Lower leg skin (tissue), 4 donors: ENCODE measurements around the gene EIF2B5. TPM values are rescaled to one million over a fixed set of nuclear protein-coding genes. Genes with fewer than 3 reads are reported as not detected.

Source experiments
- DNase-seq, 2 donors: peaks; one replicate each; pipeline ENCODE4 v3.0.0-alpha.2; 2019; ENCODE audit warnings: low spot score in 2 of 2
- H3K4me3 ChIP-seq: fragments of 200-600 bp; sonication (generic); 2 replicates; pipeline ENCODE4 v1.5.1; 2017; ENCODE audit warnings: mild to moderate bottlenecking, low read depth; ENCODE audit not compliant: poor library complexity, severe bottlenecking
- CTCF ChIP-seq, 3 donors: fragments of 450-650 bp; IDR thresholded peaks; one replicate each; pipeline ENCODE4 v1.5.1; 2016; ENCODE audit warnings: antibody characterized with exemption in 3 of 3, mild to moderate bottlenecking in 3 of 3, moderate library complexity in 2 of 3
- POLR2A ChIP-seq, 2 donors: fragments of 450-650 bp; IDR thresholded peaks; one replicate each; pipeline ENCODE4 v1.6.1; 2016 to 2017; ENCODE audit warnings: antibody characterized with exemption in 2 of 2, mild to moderate bottlenecking in 1 of 2, moderate library complexity in 1 of 2
- WGBS, 2 donors: methylation state at CpG; one replicate each; pipeline ENCODE4 v1.1.5; 2018; 5-methylcytosine and 5-hydroxymethylcytosine counted together
- intact Hi-C: fragments of 100-400 bp; cut with DNase I; formaldehyde crosslinking; loops from one replicate; pipeline ENCODE4 v1.15.0; 2023; ENCODE audit warnings: low total_unique reads
- total RNA-seq, 4 donors: library from RNA; depleted of rRNA; stranded (reverse); fragments of >200 nt; gene quantifications; one replicate each; pipeline ENCODE4 v1.1.0, GENCODE V29; 2016

Gene EIF2B5
- total RNA-seq, 4 donors from 2014 or later: 36.5 to 52.5 (median 40.1) TPM

DNA sequence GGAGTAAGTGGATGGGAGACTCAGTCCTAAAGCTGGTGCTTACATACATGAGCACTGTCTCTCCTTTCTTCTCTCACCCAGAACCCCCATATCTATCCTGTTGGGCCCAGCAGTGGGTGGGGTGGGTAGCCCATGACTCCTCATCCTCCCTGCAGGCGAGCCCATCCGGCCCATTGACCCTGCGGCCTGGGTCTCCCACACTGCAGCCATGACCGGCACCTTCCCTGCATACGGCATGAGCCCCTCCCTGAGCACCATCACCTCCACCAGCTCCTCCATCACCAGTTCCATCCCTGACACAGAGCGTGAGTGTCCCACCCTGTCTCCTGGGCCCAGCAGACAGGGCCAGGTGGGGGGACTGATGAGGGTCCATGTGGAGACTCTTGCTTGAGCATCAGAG is 31.5 kb downstream of the EIF2B5 start:
- no peak for DNase-seq
- H3K4me3 ChIP-seq: no peak overlapping the region
- TF ChIP-seq POLR2A (IDR thresholded peaks at IDR 0.05): no peak
- no peak for TF ChIP-seq CTCF (IDR thresholded peaks at IDR 0.05)
- intact Hi-C loops: no loop called here
- 95 to 100% methylated on average over 6 of the region's 6 CpGs for WGBS, 2 donors

GRCh38 chr3:184167786-184168185 is 32.6 kb downstream of the EIF2B5 start:
- WGBS, 2 donors: 90 to 95% methylated on average over 8 of the region's 8 CpGs
- no peak overlapping the region for H3K4me3 ChIP-seq
- DNase-seq: no peak
- intact Hi-C loops: no loop called here
- no peak for TF ChIP-seq POLR2A (IDR thresholded peaks at IDR 0.05)
- no peak for TF ChIP-seq CTCF (IDR thresholded peaks at IDR 0.05)

DNA sequence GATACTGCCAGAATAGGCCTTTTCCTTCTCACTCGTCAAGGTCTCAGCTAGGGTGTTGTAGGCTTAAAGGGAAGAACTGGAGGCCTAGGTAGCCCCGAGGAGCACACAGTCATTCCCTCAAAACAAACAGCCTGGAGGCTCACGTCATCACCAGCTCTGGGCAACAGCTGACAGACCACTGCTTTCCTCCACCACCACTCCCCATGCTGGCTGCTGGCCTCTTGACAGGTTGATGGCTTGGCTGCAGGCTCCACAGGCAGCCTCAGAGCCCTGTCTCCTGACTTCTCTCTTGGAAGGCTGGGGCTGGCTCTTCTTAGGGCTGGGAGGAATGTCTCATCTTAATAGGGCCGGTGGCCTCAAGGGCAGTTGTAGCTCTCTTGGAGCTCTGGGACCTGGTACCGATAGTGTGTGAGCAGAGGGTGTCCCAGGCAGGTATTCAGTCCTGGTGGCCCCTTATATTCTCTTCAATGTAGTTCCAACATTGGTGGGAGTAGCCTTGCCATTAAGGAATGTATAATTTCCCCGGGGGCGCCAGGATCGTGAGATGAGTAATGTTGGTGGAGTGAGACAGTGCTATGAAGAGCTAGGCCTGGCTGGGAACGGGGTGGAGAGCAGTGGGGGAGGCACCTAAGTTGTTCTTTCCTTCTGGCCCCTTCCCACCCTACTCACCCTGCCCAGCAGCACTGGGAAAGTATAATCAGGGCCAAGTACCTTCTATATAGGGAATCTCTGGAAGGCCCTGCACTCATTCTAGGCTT is 33.4 kb downstream of the EIF2B5 start:
- TF ChIP-seq CTCF (IDR thresholded peaks at IDR 0.05) (no peak), POLR2A (IDR thresholded peaks at IDR 0.05) (no peak)
- no peak for DNase-seq
- WGBS, 2 donors: 62 to 65% methylated on average over 9 of the region's 9 CpGs
- no peak overlapping the region for H3K4me3 ChIP-seq
- intact Hi-C loops: no loop called here

- no peak overlapping the region for H3K4me3 ChIP-seq
- 91 to 94% methylated on average over 54 to 66 of the region's 66 CpGs for WGBS, 2 donors
- no peak for DNase-seq
- TF ChIP-seq CTCF (IDR thresholded peaks at IDR 0.05) (no peak), POLR2A (IDR thresholded peaks at IDR 0.05) (no peak)
- intact Hi-C loops: no loop called here
Observed at GRCh38 chr3:184169896-184170875, 35.0 kb downstream of the EIF2B5 start.

GRCh38 chr3:184171562-184171961 is 36.4 kb downstream of the EIF2B5 start:
- TF ChIP-seq POLR2A (IDR thresholded peaks at IDR 0.05) (no peak), CTCF (IDR thresholded peaks at IDR 0.05) (no peak)
- DNase-seq: no peak
- 59 to 81% methylated on average over 9 of the region's 9 CpGs for WGBS, 2 donors
- intact Hi-C loops: no loop called here
- H3K4me3 ChIP-seq: no peak overlapping the region
